ENCODE results near the gene ADPGK.

DNA sequence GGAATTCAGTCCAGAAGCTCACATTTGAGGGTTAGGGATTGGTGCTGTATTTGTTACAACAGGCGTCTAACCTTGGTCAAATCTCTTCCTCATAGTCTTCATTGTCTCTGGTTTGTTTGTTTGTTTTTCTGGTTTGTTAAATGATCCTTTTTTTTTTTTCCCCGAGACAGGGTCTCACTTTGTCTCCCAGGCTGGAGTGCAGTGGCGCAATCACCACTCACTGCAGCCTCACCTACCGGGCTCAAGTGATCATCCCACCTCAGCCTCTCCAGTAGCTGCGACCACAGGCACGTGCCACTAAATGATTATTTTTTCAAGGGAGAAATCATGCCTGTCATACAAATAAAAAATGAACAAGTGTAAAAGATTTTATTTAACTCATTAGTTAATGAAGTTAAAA, 14.3 kb upstream of the ADPGK start:
- TF ChIP-seq, protein P1, sequence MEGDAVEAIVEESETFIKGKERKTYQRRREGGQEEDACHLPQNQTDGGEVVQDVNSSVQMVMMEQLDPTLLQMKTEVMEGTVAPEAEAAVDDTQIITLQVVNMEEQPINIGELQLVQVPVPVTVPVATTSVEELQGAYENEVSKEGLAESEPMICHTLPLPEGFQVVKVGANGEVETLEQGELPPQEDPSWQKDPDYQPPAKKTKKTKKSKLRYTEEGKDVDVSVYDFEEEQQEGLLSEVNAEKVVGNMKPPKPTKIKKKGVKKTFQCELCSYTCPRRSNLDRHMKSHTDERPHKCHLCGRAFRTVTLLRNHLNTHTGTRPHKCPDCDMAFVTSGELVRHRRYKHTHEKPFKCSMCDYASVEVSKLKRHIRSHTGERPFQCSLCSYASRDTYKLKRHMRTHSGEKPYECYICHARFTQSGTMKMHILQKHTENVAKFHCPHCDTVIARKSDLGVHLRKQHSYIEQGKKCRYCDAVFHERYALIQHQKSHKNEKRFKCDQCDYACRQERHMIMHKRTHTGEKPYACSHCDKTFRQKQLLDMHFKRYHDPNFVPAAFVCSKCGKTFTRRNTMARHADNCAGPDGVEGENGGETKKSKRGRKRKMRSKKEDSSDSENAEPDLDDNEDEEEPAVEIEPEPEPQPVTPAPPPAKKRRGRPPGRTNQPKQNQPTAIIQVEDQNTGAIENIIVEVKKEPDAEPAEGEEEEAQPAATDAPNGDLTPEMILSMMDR (IDR thresholded peaks at IDR 0.05; ENCODE audit: insufficient read depth, low read depth, low read length) = no peak
- TF ChIP-seq EZH2 (IDR thresholded peaks at IDR 0.05; ENCODE audit: insufficient read depth, low read length) = no peak

Data from astrocyte (in vitro differentiated cells and primary cell).